Stimulated activated naive CD4-positive, alpha-beta T cell (primary cell): ENCODE results near the gene HMGB3.
"Not testable (repeated sequence)": the region's sequence is repeated elsewhere in the genome, so short reads cannot be mapped to it uniquely, and the experiment has no call there.

ENCODE experiments used
- DNase-seq, 6 experiments: peaks; one replicate each; lab custom pipeline; 2025; lab: John Stamatoyannopoulos, UW

The HMGB3 gene

GRCh38 chrX:150977411-150978162, 5.5 kb upstream of the HMGB3 start:
- DNase-seq, result no peak

GRCh38 chrX:150980186-150980585, 2.9 kb upstream of the HMGB3 start:
- no peak for DNase-seq

- no peak for DNase-seq
Observed at GRCh38 chrX:150980711-150981110, 2.4 kb upstream of the HMGB3 start.

- no peak for DNase-seq
Observed at GRCh38 chrX:150982235-150982787, 824 bp upstream of the HMGB3 start.

- DNase-seq, result no peak
Observed at GRCh38 chrX:150983521-150984168, 510 bp downstream of the HMGB3 start.

- DNase-seq, result peak in 2 of 6 experiments; percentile 5 to 28
Observed at GRCh38 chrX:150984169-150984824, 1.2 kb downstream of the HMGB3 start.

GRCh38 chrX:150987687-150988086, 4.6 kb downstream of the HMGB3 start:
- DNase-seq, result not testable (repeated sequence)

GRCh38 chrX:150989420-150989819, 6.3 kb downstream of the HMGB3 start:
- DNase-seq, result no peak

- DNase-seq, result no peak
Observed at GRCh38 chrX:150990910-150991309, 7.8 kb downstream of the HMGB3 start.

GRCh38 chrX:151000861-151001331, 17.8 kb downstream of the HMGB3 start:
- no peak for DNase-seq

GRCh38 chrX:151004085-151004484, 20.9 kb downstream of the HMGB3 start:
- DNase-seq, result no peak

- no peak for DNase-seq
Observed at GRCh38 chrX:151006410-151007109, 23.4 kb downstream of the HMGB3 start.

- no peak for DNase-seq
Observed at GRCh38 chrX:151009582-151009981, 26.4 kb downstream of the HMGB3 start.

- no peak for DNase-seq
Observed at GRCh38 chrX:151013164-151013743, 30.1 kb downstream of the HMGB3 start.

- DNase-seq, result no peak
Observed at GRCh38 chrX:151015684-151016083, 32.5 kb downstream of the HMGB3 start.

- DNase-seq, result no peak
Observed at GRCh38 chrX:151019856-151020255, 36.7 kb downstream of the HMGB3 start.

GRCh38 chrX:151030845-151031244, 47.7 kb downstream of the HMGB3 start:
- DNase-seq, result no peak

GRCh38 chrX:151031391-151031975, 48.3 kb downstream of the HMGB3 start:
- DNase-seq, result no peak

GRCh38 chrX:151039351-151039750, 56.2 kb downstream of the HMGB3 start:
- DNase-seq, result no peak
